HG03139 (cell line): ENCODE data around the gene MARVELD1.
"Not testable (repeated sequence)": the region's sequence is repeated elsewhere in the genome, so short reads cannot be mapped to it uniquely, and the experiment has no call there.

Experiments
- ATAC-seq: cut with Tn5 transposase; IDR thresholded peaks from one replicate; pipeline ENCODE4 v1.9.1; 2021; ENCODE audit not compliant: unreplicated experiment

MARVELD1 gene

DNA sequence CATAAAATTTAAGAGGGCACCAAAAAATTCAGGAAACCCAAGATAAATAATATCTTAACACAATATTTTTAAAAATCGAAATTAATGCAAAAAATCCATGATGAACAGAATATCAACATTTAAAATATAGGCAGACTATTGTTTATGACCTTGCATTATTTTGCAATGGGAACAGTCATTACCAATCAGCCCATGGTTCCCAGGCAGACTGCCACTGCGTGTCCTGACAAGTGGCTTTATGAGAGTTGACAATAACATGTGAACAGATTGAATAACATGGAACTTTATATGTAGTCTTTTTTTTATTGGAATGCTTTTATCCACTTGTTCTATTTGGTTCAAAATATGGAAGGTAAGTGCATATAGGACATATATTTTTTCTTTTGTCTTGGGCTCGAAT, 23.4 kb upstream of the MARVELD1 start:
- no peak for ATAC-seq

DNA sequence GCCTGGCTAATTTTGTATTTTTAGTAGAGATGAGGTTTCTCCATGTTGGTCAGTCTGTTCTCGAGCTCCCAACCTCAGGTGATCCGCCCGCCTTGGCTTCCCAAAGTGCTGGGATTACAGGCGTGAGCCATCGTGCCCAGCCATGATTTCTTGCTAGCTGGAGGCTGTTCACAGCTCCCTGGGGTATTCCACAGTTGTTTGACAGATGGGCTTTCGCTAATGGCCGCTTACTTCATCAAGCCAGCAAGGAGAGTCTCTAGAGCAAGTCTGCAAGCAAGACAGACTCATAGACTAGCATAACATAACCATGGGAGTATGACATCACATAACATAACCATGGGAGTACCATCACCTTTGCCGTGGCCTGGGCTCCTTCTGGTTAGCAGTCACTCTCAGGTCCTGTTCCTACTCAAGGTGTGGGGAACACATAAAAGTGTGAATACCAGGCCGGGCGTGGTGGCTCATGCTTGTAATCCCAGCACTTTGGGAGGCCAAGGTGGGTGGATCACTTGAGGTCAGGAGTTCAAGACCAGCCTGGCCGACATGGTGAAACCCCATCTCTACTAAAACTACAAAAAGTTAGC, 15.4 kb upstream of the MARVELD1 start:
- not testable (repeated sequence) for ATAC-seq

DNA sequence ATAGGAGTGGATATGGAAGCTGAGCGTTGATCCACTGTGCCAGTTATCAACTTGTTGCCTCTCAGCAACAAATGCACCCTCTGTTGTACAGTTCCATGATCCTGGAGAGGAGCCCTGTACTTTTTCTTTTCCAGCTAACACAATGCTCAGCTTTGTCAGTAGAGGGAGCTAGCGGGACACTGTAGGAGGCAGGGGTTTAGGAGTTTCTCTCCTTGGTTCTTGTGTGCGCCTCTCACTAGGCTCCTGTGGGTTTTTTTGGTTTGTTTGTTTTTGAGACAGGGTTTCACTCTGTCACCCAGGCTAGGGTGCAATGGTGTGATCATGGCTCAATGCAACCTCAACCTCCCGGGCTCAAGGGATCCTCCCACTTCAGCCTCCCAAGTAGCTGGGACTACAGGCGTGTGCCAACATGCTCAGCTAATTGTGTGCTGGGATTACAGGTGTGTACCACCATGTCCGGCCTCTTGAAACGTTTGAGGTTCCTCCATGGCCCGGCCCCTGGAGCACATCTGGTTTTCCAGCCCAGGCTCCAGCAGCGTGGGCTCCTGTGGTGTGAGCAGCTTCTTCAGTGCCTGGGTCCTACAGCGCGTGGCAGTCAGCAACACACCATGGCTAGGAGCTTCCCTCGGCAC, 12.0 kb upstream of the MARVELD1 start:
- no peak for ATAC-seq

DNA sequence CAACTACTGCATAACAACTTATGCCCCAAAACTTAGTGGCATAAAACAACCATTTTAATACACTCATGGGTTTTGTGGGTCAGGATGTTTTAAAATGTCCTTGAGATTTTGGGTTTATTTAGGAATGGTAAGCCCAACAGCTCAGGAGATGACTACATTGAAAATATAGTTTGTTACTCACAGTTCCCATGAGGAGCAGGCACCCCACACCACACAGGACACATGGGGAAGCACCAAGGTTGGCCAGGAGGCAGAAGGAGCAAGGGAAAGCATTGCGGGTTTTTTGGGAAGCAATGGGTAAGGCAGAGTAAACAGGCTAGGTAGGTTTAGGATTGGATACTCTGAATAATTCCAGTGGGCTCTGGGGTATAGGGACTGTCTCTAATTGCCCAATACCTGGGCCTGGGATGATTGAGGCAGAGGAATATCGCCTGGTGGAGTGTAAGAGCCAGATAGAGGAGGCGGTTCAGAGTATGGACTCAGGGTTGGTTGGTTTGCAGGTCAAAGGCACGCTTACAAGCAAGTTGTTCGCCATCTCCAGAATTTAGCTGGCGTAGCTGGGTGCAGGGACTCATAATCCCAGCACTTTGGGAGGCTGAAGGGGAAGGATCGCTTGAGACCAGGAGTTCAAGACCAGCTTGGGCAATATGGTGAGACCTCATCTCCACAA, 10.0 kb upstream of the MARVELD1 start:
- no peak for ATAC-seq

GRCh38 chr10:97704341-97704740, 9.2 kb upstream of the MARVELD1 start:
- no peak for ATAC-seq

DNA sequence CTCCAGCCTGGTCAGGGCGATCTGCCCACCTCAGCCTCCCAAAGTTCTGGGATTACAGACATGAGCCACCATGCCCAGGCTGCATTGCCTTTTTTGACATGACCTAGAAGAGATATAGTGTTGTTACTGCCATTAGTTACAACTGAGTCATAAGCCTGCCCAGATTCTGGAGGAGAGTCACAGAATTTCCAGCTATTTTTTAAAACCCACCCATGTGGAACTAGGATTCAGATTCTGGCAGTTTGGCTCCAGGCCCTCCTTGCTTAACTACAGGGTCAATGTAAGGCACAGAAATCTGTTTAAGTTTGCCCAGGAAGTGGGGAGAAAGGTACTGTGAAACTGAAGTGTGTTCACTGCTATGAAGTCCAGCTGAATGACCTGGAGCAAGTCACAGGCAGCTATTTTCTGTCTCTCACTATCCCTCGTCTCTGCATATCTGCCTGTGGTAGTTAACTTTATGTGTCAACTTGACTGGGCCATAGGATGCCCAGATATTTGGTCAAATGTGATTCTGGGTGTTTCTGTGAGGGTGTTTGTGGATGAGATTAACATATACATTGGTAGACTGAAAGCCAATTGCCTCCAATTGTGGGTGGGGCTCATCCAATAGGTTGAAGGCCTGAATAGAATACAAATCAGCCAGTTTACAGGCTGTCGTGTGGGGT, 8.4 kb upstream of the MARVELD1 start:
- no peak for ATAC-seq

DNA sequence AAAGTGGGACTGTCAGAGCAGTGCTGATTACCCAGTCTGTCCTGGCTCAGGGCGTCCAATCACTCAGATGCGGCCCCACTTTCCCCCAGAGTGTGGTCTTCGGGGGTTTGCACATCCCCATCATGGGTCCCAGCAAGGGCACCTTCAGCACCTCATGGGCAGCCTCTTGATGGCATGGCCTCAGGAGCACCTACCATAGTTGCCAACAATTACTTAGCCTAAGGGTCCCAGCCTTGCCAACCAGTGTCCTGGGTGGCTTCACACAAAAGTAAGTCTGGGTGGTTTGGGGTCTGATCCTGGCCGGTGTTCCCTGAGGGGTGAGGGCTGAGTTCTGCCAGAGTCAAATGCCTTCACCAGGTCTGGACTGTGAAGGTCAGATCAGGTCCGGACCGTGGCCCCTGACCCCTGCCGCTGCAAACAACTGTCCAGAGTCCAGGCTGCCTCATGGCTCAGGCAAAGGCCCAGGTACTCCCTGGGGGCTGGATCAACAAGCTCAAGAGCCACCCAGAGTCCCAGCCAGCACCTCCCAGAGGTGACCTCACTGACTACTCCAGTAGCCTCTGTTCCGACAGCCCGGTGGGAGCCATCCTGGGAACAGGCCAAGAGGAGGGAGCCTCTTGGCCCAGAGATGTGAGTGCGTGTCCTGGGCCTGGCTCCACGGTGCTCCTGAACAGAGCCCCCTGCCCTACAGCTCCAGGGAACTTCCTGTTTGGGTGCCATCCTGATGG, 6.2 kb upstream of the MARVELD1 start:
- no peak for ATAC-seq

DNA sequence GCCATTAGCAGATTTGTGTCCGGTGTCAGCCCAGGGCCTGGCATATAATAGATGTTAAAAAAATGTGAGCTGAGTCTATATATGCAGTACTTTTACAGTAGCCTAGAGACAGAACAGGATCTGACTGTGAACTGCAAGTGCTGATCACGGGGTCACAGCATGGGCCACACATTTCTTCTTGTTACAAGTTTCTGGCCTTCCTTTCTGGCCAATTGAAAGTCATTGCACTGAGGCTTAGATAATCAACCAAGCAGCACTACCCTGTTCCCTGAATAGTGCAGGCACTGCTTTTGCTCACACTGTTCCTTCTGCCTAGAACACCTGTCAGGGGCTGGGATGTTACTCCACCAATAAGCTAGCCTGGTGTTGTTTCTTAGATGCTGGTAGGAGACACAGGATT, 5.4 kb upstream of the MARVELD1 start:
- ATAC-seq = no peak

DNA sequence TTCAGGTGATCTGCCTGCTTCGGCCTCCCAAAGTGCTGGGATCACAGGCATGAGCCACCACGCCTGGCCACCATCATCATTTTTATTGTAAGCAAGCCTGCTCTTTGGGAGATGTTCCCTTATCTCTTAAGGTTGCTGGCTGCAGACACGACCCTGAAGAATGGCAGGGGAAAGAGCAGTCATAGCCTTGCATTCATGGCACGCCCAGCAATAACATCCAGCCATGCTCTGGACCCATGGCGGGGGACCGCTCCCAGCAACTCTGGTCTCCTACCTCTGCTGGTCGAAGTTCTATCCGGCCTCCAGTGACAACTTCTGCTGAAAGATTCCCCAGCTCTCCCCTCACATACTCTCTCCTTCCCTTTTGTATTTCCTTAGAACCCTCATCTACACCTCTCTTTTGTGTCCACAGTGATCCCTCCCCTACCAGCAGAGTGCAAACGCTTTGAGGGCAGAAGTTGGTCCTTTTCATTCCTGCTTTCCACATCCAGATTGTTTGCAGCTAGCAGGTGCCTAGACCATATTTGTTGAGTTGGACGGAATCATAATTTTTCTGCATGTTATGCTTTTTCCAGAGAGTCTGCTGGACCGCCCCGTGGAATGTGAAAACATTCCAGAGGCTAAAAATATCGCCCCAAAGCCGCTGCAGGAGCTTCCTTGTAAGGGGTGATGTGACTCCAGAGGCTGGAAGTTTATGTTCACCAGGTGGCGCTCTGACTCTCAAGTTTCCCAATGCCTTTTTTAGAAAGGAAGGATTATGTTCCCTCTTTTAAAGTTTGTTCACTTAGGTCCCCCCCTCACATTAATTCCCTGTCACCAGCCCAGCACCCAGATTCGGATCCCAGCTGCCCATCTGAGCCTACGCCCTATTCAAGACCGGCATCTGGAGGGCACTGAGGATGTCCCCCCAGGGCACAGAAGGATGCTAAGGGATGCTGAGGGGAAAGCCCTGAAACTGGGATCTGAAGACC, 4.3 kb upstream of the MARVELD1 start:
- no peak for ATAC-seq

DNA sequence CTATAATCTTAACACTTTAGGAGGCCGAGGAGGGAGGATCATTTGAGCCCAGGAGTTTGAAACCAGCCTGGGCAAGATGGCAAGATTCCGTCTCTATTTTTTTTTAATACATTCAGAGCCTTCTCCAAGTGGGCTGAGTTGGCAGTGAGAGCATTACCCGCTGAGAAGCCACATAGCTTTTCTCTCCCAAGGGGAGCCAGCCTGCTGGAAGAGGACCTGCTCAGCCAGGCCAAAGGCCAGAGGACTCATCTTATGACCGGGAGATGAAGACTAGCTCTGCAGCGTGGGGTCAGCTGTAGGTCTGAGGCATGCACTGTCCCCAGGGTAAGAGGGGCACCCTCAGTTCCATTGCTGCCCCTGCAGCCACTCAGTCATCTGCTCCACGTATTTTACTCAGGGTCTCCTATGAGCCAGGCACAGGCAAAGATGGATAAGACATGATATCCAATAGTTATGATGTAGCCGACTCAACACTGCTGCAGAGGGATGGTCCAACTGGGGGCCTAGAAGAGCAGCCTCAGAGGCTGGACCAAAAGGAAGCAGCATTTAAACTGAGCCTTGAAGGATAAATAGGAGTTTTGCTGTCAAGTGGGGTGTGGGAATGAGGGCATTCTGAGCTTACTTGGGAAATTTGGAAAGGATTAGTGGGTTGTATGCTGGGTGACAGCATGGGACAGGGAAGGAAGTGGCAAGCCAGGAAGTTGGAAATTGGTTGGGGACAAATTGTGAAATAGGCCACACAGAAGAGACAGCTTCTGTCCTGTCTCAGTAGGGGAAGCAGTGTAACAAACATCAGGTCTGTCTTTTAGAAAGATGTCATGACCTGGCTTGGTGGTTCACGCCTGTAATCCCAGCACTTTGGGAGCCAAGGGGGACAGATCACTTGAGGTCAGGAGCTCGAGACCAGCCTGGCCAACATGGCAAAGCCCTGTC, 1.6 kb upstream of the MARVELD1 start:
- ATAC-seq = no peak

DNA sequence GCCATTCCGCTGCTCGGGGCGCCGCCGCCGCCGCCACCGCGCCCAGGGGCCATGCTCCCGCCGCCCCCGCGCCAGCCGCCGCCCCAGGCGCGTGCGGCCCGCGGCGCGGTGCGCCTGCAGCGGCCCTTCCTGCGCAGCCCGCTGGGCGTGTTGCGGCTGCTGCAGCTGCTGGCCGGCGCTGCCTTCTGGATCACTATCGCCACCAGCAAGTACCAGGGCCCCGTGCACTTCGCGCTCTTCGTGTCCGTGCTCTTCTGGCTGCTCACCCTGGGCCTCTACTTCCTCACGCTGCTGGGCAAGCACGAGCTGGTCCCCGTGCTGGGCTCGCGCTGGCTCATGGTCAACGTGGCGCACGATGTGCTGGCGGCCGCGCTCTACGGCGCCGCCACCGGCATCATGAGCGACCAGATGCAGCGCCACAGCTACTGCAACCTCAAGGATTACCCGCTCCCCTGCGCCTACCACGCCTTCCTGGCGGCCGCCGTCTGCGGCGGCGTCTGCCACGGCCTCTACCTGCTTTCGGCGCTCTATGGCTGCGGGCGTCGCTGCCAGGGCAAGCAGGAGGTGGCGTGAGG, 383 bp downstream of the MARVELD1 start:
- peak; percentile 71 for ATAC-seq

- ATAC-seq = no peak
These were observed 1.1 kb downstream of the MARVELD1 start for GRCh38 chr10:97714401-97715258.

DNA sequence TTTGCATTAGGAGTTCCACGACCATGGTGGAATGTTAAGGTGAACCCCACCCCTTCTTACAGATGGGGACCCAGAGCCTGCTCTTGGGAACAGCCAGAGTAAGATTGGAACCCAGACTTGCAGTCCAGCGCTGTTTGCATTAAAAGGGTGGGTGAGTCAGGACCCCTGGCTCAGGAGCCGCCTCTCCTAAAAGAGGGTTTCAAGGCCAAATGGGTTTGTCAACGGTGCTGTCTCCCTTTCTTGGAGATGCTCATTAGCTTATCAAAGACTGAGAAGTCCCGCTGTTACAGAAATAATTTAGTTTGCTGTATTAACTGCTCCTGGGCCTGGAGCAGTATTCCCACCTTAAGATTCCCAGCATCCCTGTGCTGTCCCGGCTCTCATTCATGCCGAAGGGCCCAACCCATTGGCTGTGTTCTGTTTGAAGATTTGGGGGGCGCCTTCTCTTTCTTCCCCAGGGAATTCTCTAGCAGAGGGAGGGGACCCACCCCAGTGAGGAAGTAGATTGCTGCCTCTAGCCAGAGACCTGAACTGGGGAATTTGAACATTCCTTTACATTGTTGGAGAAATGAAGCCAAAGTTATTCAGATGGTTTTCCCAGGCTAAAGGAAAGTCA, 1.8 kb downstream of the MARVELD1 start:
- no peak for ATAC-seq

GRCh38 chr10:97717627-97718026, 4.1 kb downstream of the MARVELD1 start:
- no peak for ATAC-seq

DNA sequence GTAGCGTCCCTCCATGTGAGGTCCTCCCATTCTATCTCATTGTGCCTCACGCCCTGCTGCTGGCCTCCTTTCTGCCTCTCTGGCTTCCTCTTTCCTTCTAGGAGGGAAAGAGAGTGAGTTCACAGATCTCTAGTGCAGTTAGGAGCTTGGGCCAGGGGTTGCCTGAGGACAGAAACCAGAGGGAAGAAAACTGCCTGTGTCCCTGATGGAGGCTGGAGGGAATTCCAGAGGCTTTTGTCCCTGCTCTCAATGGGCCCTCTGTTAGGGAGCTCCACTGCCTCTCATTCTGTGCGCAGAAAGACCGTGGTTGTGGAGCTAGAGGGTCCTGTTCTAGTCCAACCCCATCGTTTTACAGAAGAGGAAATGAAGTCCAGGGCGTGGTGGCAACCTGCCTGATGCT, 4.6 kb downstream of the MARVELD1 start:
- ATAC-seq = no peak

- no peak for ATAC-seq
These were observed 5.2 kb downstream of the MARVELD1 start for GRCh38 chr10:97718659-97719142.

DNA sequence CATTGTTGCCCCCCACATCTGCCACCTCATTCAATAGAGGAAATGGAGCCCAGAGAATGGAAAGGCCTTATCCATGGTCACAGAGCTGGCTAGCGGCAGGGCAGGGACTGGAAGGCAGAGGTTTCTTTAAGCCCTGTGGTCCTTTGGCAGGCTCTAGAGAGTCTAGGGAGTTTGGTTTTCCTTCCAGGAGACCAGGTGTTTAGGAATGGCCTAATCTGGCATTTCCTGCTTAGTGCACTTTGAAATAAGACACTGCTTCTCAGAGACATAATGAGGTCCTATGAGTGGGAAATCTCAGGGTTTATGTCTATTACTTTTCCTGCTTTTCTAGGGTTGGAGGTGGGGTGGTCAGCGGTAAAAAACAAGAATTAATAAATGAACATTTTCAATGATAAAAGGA, 6.1 kb downstream of the MARVELD1 start:
- ATAC-seq = no peak
